IMR-90 (cell line): ENCODE data around the gene SHISA8. TPM values are rescaled to one million over a fixed set of nuclear protein-coding genes. Genes with fewer than 3 reads are reported as not detected.

Experiments
- ATAC-seq: fragments of 200-7000 bp; cut with Tn5 transposase; 2 replicates; pipeline ENCODE4 v1.9.1; 2020; ENCODE audit warnings: low read depth, mild to moderate bottlenecking, moderate library complexity
- BruUV-seq: library from RNA; stranded (reverse); fragments of 400-500 nt; replicated peaks from 2 replicates; lab custom pipeline; 2021; lab: Mats Ljungman, UMichigan
- CTCF ChIA-PET: fragments of 300-600 bp; formaldehyde crosslinking; extraction: SDS; loops from one replicate; lab custom pipeline; 2021; ENCODE audit warnings: antibody characterized with exemption; lab: Yijun Ruan, JAX
- POLR2A ChIA-PET: fragments of 300-600 bp; sonication (Branson Sonifier 250); formaldehyde crosslinking; loops from one replicate; lab custom pipeline; 2022; ENCODE audit warnings: antibody characterized with exemption; ENCODE audit not compliant: unreplicated experiment; lab: Charles Lee
- DNase-seq: peaks from one replicate; pipeline ENCODE4 v3.0.0; 2013
- H2AFZ ChIP-seq: replicated peaks from 2 replicates; pipeline ENCODE3; 2013; ENCODE audit warnings: low read length, mild to moderate bottlenecking; ENCODE audit not compliant: poor library complexity
- H2AK5ac ChIP-seq: 2 replicates; pipeline ENCODE4 v1.6.1; 2013; ENCODE audit warnings: low read depth, low read length, inconsistent platforms
- H2AK9ac ChIP-seq: replicated peaks from 2 replicates; pipeline ENCODE3; 2013; ENCODE audit warnings: mild to moderate bottlenecking, low read depth, low read length, moderate library complexity; ENCODE audit not compliant: poor library complexity
- H2BK120ac ChIP-seq: 2 replicates; pipeline ENCODE4 v1.6.1; 2013; ENCODE audit warnings: low read depth, low read length, inconsistent platforms
- H2BK15ac ChIP-seq: 3 replicates; pipeline ENCODE4 v1.6.1; 2013; ENCODE audit warnings: low read depth, low read length, inconsistent platforms
- H2BK20ac ChIP-seq: 2 replicates; pipeline ENCODE4 v1.6.1; 2013; ENCODE audit warnings: low read depth, mild to moderate bottlenecking, inconsistent platforms, low read length, moderate library complexity
- H2BK5ac ChIP-seq: 2 replicates; pipeline ENCODE4 v1.6.1; 2013; ENCODE audit warnings: mild to moderate bottlenecking, low read depth, low read length, inconsistent platforms; ENCODE audit not compliant: poor library complexity, severe bottlenecking
- H3K14ac ChIP-seq: replicated peaks from 2 replicates; pipeline ENCODE4 v1.6.1; 2013; ENCODE audit warnings: low read depth, low read length, inconsistent platforms
- H3K18ac ChIP-seq: 2 replicates; pipeline ENCODE4 v1.6.1; 2013; ENCODE audit warnings: low read depth, low read length, control low read depth
- H3K23ac ChIP-seq: 2 replicates; pipeline ENCODE4 v1.6.1; 2013; ENCODE audit warnings: low read depth, low read length, inconsistent platforms
- H3K27ac ChIP-seq: 2 replicates; pipeline ENCODE4 v1.5.1; 2013; ENCODE audit warnings: mild to moderate bottlenecking, control low read depth, low read length; ENCODE audit not compliant: insufficient read depth
- H3K27me3 ChIP-seq: 2 replicates; pipeline ENCODE4 v1.6.1; 2013; ENCODE audit warnings: low read length; ENCODE audit not compliant: control insufficient read depth, insufficient read depth
- H3K36me3 ChIP-seq: 2 replicates; pipeline ENCODE4 v1.6.1; 2013; ENCODE audit warnings: low read length, mixed read lengths; ENCODE audit not compliant: control insufficient read depth, insufficient read depth
- H3K4ac ChIP-seq: 2 replicates; pipeline ENCODE4 v1.6.1; 2013; ENCODE audit warnings: low read depth, low read length, inconsistent platforms
- H3K4me1 ChIP-seq: 2 replicates; pipeline ENCODE4 v1.6.1; 2013; ENCODE audit warnings: low read length, mixed read lengths; ENCODE audit not compliant: control insufficient read depth, insufficient read depth
- H3K4me2 ChIP-seq: 2 replicates; pipeline ENCODE4 v1.6.1; 2013; ENCODE audit warnings: low read depth, mild to moderate bottlenecking, control low read depth, low read length, moderate library complexity
- H3K4me3 ChIP-seq: 2 replicates; pipeline ENCODE4 v1.5.1; 2013; ENCODE audit warnings: low read depth, mild to moderate bottlenecking, control low read depth, low read length, moderate library complexity; ENCODE audit not compliant: insufficient read depth
- H3K56ac ChIP-seq: 2 replicates; pipeline ENCODE4 v1.6.1; 2013; ENCODE audit warnings: low read length, inconsistent platforms; ENCODE audit not compliant: insufficient read depth; ENCODE audit errors: extremely low read depth
- H3K79me1 ChIP-seq, 2 experiments: 2 replicates each; pipeline ENCODE4 v1.6.1; 2013; ENCODE audit warnings: low read length in 2 of 2, inconsistent platforms in 1 of 2, low read depth in 1 of 2
- H3K9ac ChIP-seq: 2 replicates; pipeline ENCODE4 v1.6.1; 2013; ENCODE audit warnings: low read depth, low read length, control low read depth
- H3K9me1 ChIP-seq: 2 replicates; pipeline ENCODE4 v1.6.1; 2013; ENCODE audit warnings: low read length, inconsistent platforms; ENCODE audit not compliant: insufficient read depth
- H3K9me3 ChIP-seq: 2 replicates; pipeline ENCODE4 v1.6.1; 2013; ENCODE audit warnings: low read length; ENCODE audit not compliant: control insufficient read depth, insufficient read depth
- H4K20me1 ChIP-seq: 2 replicates; pipeline ENCODE4 v1.6.1; 2013; ENCODE audit warnings: low read length, inconsistent platforms; ENCODE audit not compliant: insufficient read depth
- H4K5ac ChIP-seq: 2 replicates; pipeline ENCODE4 v1.6.1; 2013; ENCODE audit warnings: mild to moderate bottlenecking, low read depth, low read length, control low read depth
- H4K8ac ChIP-seq, 2 experiments: 2 replicates each; pipeline ENCODE4 v1.6.1; 2013; ENCODE audit warnings: low read depth in 2 of 2, low read length in 2 of 2, control low read depth in 1 of 2, inconsistent platforms in 1 of 2
- H4K91ac ChIP-seq: 2 replicates; pipeline ENCODE4 v1.6.1; 2013; ENCODE audit warnings: low read depth, low read length, inconsistent platforms; ENCODE audit not compliant: insufficient read depth
- BHLHE40 ChIP-seq: fragments of 150-350 bp; IDR thresholded peaks from 2 replicates; pipeline ENCODE4 v1.6.1; 2016; ENCODE audit warnings: mild to moderate bottlenecking, low read depth, low read length
- CEBPB ChIP-seq: IDR thresholded peaks from 2 replicates; pipeline ENCODE4 v1.6.1; 2012; ENCODE audit warnings: low read depth, low read length, improper control_type of control experiment
- CHD1 ChIP-seq: IDR thresholded peaks from 2 replicates; pipeline ENCODE4 v1.6.1; 2012; ENCODE audit warnings: low read depth, low read length, improper control_type of control experiment
- CTCF ChIP-seq: conservative IDR thresholded peaks from 2 replicates; pipeline ENCODE4 v1.5.1; 2012; ENCODE audit warnings: mild to moderate bottlenecking, low read depth, low read length, improper control_type of control experiment
- ELK1 ChIP-seq: fragments of 150-350 bp; IDR thresholded peaks from 2 replicates; pipeline ENCODE4 v1.6.1; 2016; ENCODE audit warnings: low read depth, mild to moderate bottlenecking, low read length, moderate library complexity, borderline replicate concordance
- FOS ChIP-seq: fragments of 150-350 bp; IDR thresholded peaks from 2 replicates; pipeline ENCODE4 v1.6.1; 2016; ENCODE audit warnings: low read depth, low read length
- MAFK ChIP-seq: IDR thresholded peaks from 2 replicates; pipeline ENCODE4 v1.6.1; 2012; ENCODE audit warnings: low read depth, low read length, improper control_type of control experiment
- MAZ ChIP-seq: IDR thresholded peaks from 2 replicates; pipeline ENCODE4 v1.6.1; 2012; ENCODE audit warnings: low read depth, mild to moderate bottlenecking, low read length, improper control_type of control experiment, moderate library complexity, borderline replicate concordance
- MXI1 ChIP-seq: IDR thresholded peaks from 2 replicates; pipeline ENCODE4 v1.6.1; 2012; ENCODE audit warnings: low read depth, mild to moderate bottlenecking, low read length, moderate library complexity, borderline replicate concordance
- NFE2L2 ChIP-seq: fragments of 150-350 bp; IDR thresholded peaks from 2 replicates; pipeline ENCODE4 v1.6.1; 2016; ENCODE audit warnings: low read depth, mild to moderate bottlenecking, low read length
- POLR2A ChIP-seq: IDR thresholded peaks from 2 replicates; pipeline ENCODE4 v1.6.1; 2012; ENCODE audit warnings: mild to moderate bottlenecking, low read depth, low read length
- RAD21 ChIP-seq: IDR thresholded peaks from 2 replicates; pipeline ENCODE4 v1.6.1; 2012; ENCODE audit warnings: low read length, improper control_type of control experiment
- RCOR1 ChIP-seq: IDR thresholded peaks from 2 replicates; pipeline ENCODE4 v1.6.1; 2012; ENCODE audit warnings: mild to moderate bottlenecking, low read length, improper control_type of control experiment; ENCODE audit not compliant: insufficient replicate concordance
- RFX5 ChIP-seq: IDR thresholded peaks from 2 replicates; pipeline ENCODE4 v1.8.0; 2012; ENCODE audit warnings: low read depth, mild to moderate bottlenecking, low read length, moderate library complexity
- SMC3 ChIP-seq: fragments of 150-350 bp; IDR thresholded peaks from 2 replicates; pipeline ENCODE4 v1.6.1; 2016; ENCODE audit warnings: low read depth, mild to moderate bottlenecking, antibody characterized with exemption, low read length, moderate library complexity
- USF2 ChIP-seq: fragments of 150-350 bp; IDR thresholded peaks from 2 replicates; pipeline ENCODE4 v1.6.1; 2017; ENCODE audit warnings: mild to moderate bottlenecking, antibody characterized with exemption, low read length, low read depth
- WGBS, 2 experiments: methylation state at CpG; one replicate each; pipeline versions ENCODE4 v1.1.5 to v1.1.7; 2013; ENCODE audit warnings: missing lambda C conversion rate in 2 of 2; ENCODE audit not compliant: insufficient read length in 1 of 2; ENCODE audit errors: extremely low coverage in 2 of 2; 5-methylcytosine and 5-hydroxymethylcytosine counted together
- dilution Hi-C: fragments of 300-500 bp; cut with HindIII; formaldehyde crosslinking; loops from one replicate; pipeline ENCODE4 v1.14.3; 2018; ENCODE audit warnings: low sequenced_read_pairs; ENCODE audit not compliant: unreplicated experiment
- in situ Hi-C: fragments of 300-500 bp; cut with MboI; formaldehyde crosslinking; loops from 3 replicates; pipeline ENCODE4 v1.14.3; 2019; ENCODE audit warnings: low sequenced_read_pairs, inconsistent platforms, mixed read lengths
- intact Hi-C: fragments of 100-400 bp; cut with micrococcal nuclease; formaldehyde crosslinking; loops from 2 replicates; pipeline ENCODE4 v1.10.0; 2022
- polyA plus RNA-seq, 3 experiments: library from polyadenylated mRNA; depleted of rRNA; stranded (reverse); fragments of >200 nt; gene quantifications; 2 replicates each; pipeline ENCODE4 v1.2.3, GENCODE V29; 2012; ENCODE audit warnings: low replicate concordance in 1 of 3
- total RNA-seq: library from RNA; depleted of rRNA; stranded (reverse); fragments of >200 nt; gene quantifications from 2 replicates; pipeline ENCODE4 v1.2.3, GENCODE V29; 2012

Gene SHISA8
- total and polyA plus RNA-seq, 2 of the 4 experiments (the other 2 are of a cell fraction) = not detected

GRCh38 chr22:41906822-41907221 lies 8.1 kb downstream of the SHISA8 start:
- ATAC-seq = no peak
- Histone ChIP-seq H2BK20ac (no peak overlapping the region), H3K27me3 (peaks cover 26% of the 10 kb centered on the region), H4K5ac (no peak overlapping the region), H3K27ac (no peak overlapping the region), H3K4me3 (no peak overlapping the region), H3K18ac (no peak overlapping the region), H2AK9ac (no peak overlapping the region), H3K4me1 (peaks cover 2% of the 10 kb centered on the region; the same call in 1 of the 2 replicates), H2AFZ (no peak overlapping the region), H2BK120ac (no peak overlapping the region), H3K9me1 (no peaks in the 10 kb centered on the region), H3K36me3 (peaks cover 12% of the 10 kb centered on the region; the same call in 1 of the 2 replicates), H3K9me3 (no peaks in the 10 kb centered on the region), H2AK5ac (no peak overlapping the region), H3K14ac (no peak overlapping the region), H2BK5ac (no peak overlapping the region), H3K23ac (no peak overlapping the region), H4K8ac (no peak overlapping the region), H4K91ac (no peak overlapping the region), H3K4ac (no peak overlapping the region), H3K9ac (no peak overlapping the region), H2BK15ac (no peak overlapping the region), H3K4me2 (no peak overlapping the region), H3K56ac (no peak overlapping the region), H4K20me1 (peaks cover 4% of the 10 kb centered on the region; the same call in 1 of the 2 replicates), H3K79me1 (no peaks in the 10 kb centered on the region)
- CTCF ChIA-PET = no interaction called here
- POLR2A ChIA-PET = no interaction called here
- dilution Hi-C loops = no loop called here
- intact Hi-C loops = no loop called here
- no CpG with 5 or more reads among the region's 5 CpGs for WGBS, 2 experiments
- TSS peak; percentile 88 for BruUV-seq
- in situ Hi-C loops = no loop called here
- DNase-seq = no peak
- TF ChIP-seq ELK1 (no peak), CEBPB (no peak), MAZ (no peak), SMC3 (no peak), CHD1 (no peak), POLR2A (no peak), MAFK (no peak), BHLHE40 (no peak), CTCF (no peak), MXI1 (no peak), RAD21 (no peak), USF2 (no peak), NFE2L2 (no peak), RCOR1 (no peak), FOS (no peak), RFX5 (no peak)
